GM23338 (cell line): Measurements from ENCODE around the gene ZNF804A. TPM values are rescaled to one million over a fixed set of nuclear protein-coding genes. Genes with fewer than 3 reads are reported as not detected.
A peak's percentile ranks its signal among the peaks of the same experiment; 100 is the strongest.

ENCODE experiments used
- ATAC-seq: fragments of 200-7000 bp; cut with Tn5 transposase; 3 replicates; pipeline ENCODE4 v1.9.1; 2020
- DNase-seq: peaks from one replicate; pipeline ENCODE4 v3.0.0-alpha.2; 2015; ENCODE audit warnings: low spot score
- H2AFZ ChIP-seq: fragments of 200-600 bp; sonication (generic); 2 replicates; pipeline ENCODE4 v1.8.0; 2016; ENCODE audit warnings: antibody characterized with exemption, mild to moderate bottlenecking, moderate library complexity
- H3F3A ChIP-seq: fragments of 200-600 bp; sonication (generic); replicated peaks from 2 replicates; pipeline ENCODE4 v1.8.0; 2017; ENCODE audit warnings: antibody characterized with exemption, mixed run types, low read depth
- H3K27ac ChIP-seq: fragments of 200-600 bp; sonication (generic); 2 replicates; pipeline ENCODE4 v1.6.1; 2016; ENCODE audit warnings: low read depth
- H3K27me3 ChIP-seq: fragments of 200-600 bp; sonication (generic); 2 replicates; pipeline ENCODE4 v1.8.0; 2016; ENCODE audit warnings: mild to moderate bottlenecking, mixed run types, moderate library complexity; ENCODE audit not compliant: insufficient read depth
- H3K36me3 ChIP-seq: fragments of 200-600 bp; sonication (generic); 2 replicates; pipeline ENCODE4 v1.8.0; 2016; ENCODE audit warnings: mild to moderate bottlenecking; ENCODE audit not compliant: insufficient read depth
- H3K4me1 ChIP-seq: fragments of 200-600 bp; sonication (generic); 2 replicates; pipeline ENCODE4 v1.8.0; 2016; ENCODE audit warnings: mild to moderate bottlenecking, moderate library complexity; ENCODE audit not compliant: insufficient read depth
- H3K4me2 ChIP-seq: fragments of 200-600 bp; sonication (generic); 2 replicates; pipeline ENCODE4 v1.7.1; 2017; ENCODE audit warnings: mixed run types
- H3K4me3 ChIP-seq: fragments of 200-600 bp; sonication (generic); 2 replicates; pipeline ENCODE4 v1.6.1; 2016; ENCODE audit warnings: mixed run types
- H3K79me2 ChIP-seq: fragments of 200-600 bp; sonication (generic); replicated peaks from 2 replicates; pipeline ENCODE4 v1.8.0; 2017; ENCODE audit warnings: mild to moderate bottlenecking; ENCODE audit not compliant: insufficient read depth
- H3K9me2 ChIP-seq: fragments of 200-600 bp; sonication (generic); 2 replicates; pipeline ENCODE4 v1.8.0; 2017; ENCODE audit not compliant: insufficient read depth
- H4K20me1 ChIP-seq: fragments of 200-600 bp; sonication (generic); replicated peaks from 2 replicates; pipeline ENCODE4 v1.8.0; 2017; ENCODE audit warnings: mild to moderate bottlenecking; ENCODE audit not compliant: insufficient read depth
- H3K27ac Mint-ChIP-seq: 2 replicates; pipeline ENCODE4 v1.8.0; 2020; ENCODE audit warnings: inconsistent platforms, mild to moderate bottlenecking, moderate library complexity, mixed read lengths
- H3K27me3 Mint-ChIP-seq: 3 replicates; pipeline ENCODE4 v1.8.0; 2022; ENCODE audit warnings: low read depth, mild to moderate bottlenecking, moderate library complexity, mixed read lengths, inconsistent platforms; ENCODE audit not compliant: insufficient read depth, poor library complexity
- H3K36me3 Mint-ChIP-seq: 3 replicates; pipeline ENCODE4 v1.8.0; 2021; ENCODE audit warnings: low read depth, mild to moderate bottlenecking, inconsistent platforms, moderate library complexity, mixed read lengths
- H3K4me1 Mint-ChIP-seq: 3 replicates; pipeline ENCODE4 v1.8.0; 2020; ENCODE audit warnings: mild to moderate bottlenecking, inconsistent platforms, mixed read lengths
- H3K4me3 Mint-ChIP-seq: 3 replicates; pipeline ENCODE4 v1.8.0; 2021; ENCODE audit warnings: moderate library complexity, mild to moderate bottlenecking, inconsistent platforms, mixed read lengths
- H3K9me3 Mint-ChIP-seq: 3 replicates; pipeline ENCODE4 v1.8.0; 2020; ENCODE audit warnings: moderate library complexity, mild to moderate bottlenecking, inconsistent platforms, mixed read lengths
- EZH2 ChIP-seq: fragments of 200-600 bp; sonication (generic); IDR thresholded peaks from one replicate; pipeline ENCODE4 v1.8.0; 2017; ENCODE audit warnings: antibody characterized with exemption, mild to moderate bottlenecking, low read depth; ENCODE audit not compliant: unreplicated experiment
- JUNB ChIP-seq: IDR thresholded peaks from one replicate; pipeline ENCODE4 v1.6.1; 2016; ENCODE audit warnings: antibody characterized with exemption; ENCODE audit not compliant: unreplicated experiment
- ZNF114 ChIP-seq: fragments of 250-450 bp; sonication (Bioruptor Pico); IDR thresholded peaks from 2 replicates; pipeline ENCODE4 v1.5.0; 2020; ENCODE audit warnings: mild to moderate bottlenecking, moderate library complexity
- ZNF331 ChIP-seq: fragments of 250-450 bp; sonication (Bioruptor Pico); IDR thresholded peaks from 2 replicates; pipeline ENCODE4 v1.5.0; 2020; ENCODE audit warnings: low read depth, mild to moderate bottlenecking, moderate library complexity
- polyA plus RNA-seq: library from polyadenylated mRNA; unstranded; fragments of >200 nt; fragmentation: Nextera tagmentation; extraction: Ambion mirVana; gene quantifications from 2 replicates; pipeline ENCODE4 v1.2.1, GENCODE V29; 2016
- total RNA-seq: library from RNA; depleted of rRNA; stranded (reverse); fragments of >200 nt; shearing (Covaris generic); gene quantifications from 2 replicates; pipeline ENCODE4 v1.2.3, GENCODE V29; 2014
- TF ChIP-seq, protein P1 (sequence below), 2 experiments: fragments of 200-600 bp in 1 of 2; sonication (generic) in 1 of 2; conservative IDR thresholded peaks; 2 replicates each; pipeline versions ENCODE4 v1.5.1 to v1.6.1; 2016 to 2017; ENCODE audit warnings: antibody characterized with exemption in 2 of 2, low read depth in 2 of 2, mild to moderate bottlenecking in 2 of 2, moderate library complexity in 1 of 2
- TF ChIP-seq, protein P2 (sequence below): fragments of 250-450 bp; sonication (Bioruptor Pico); IDR thresholded peaks from 2 replicates; pipeline ENCODE4 v1.5.0; 2020; ENCODE audit warnings: mild to moderate bottlenecking, moderate library complexity
- TF ChIP-seq, protein P3 (sequence below): IDR thresholded peaks from 2 replicates; pipeline ENCODE4 v1.6.1; 2016; ENCODE audit warnings: antibody characterized with exemption

The ZNF804A gene
- total and polyA plus RNA-seq, 2 experiments from 2014 or later: not detected

DNA sequence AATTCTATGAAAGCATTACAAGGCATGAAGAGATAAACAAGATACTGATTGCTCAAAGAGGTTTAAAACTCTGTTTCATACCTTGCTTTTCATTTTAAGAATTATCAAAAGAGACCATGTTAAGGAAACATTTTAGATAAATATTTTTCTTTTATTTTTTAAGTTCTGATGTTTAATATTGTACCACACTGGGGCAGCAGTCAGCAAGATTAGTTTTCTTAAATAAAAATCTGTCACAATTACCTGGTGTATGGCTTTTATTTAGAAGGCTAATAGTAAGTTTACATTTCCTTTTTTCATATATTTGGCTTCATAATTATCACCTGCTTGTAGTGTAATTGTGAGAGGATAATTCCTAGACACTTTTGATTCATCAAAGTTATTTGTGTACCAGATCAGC, 46.4 kb downstream of the ZNF804A start:
- H3K4me1 ChIP-seq: no peaks in the 10 kb centered on the region
- no peak for ATAC-seq
- no peaks in the 10 kb centered on the region for H3K36me3 Mint-ChIP-seq
- H3K27me3 Mint-ChIP-seq: no peaks in the 10 kb centered on the region
- H3K4me3 ChIP-seq: no peak overlapping the region
- no peak overlapping the region for H3K27ac Mint-ChIP-seq
- H3K9me2 ChIP-seq: peaks cover 5% of the 10 kb centered on the region; the same call in 1 of the 2 replicates
- no peaks in the 10 kb centered on the region for H4K20me1 ChIP-seq
- H3K27me3 ChIP-seq: no peaks in the 10 kb centered on the region
- DNase-seq: peak; percentile 11
- no peaks in the 10 kb centered on the region for H3K79me2 ChIP-seq
- no peak overlapping the region for H3K4me3 Mint-ChIP-seq
- H3K4me2 ChIP-seq: no peak overlapping the region
- H3K36me3 ChIP-seq: no peaks in the 10 kb centered on the region
- H3K27ac ChIP-seq: no peak overlapping the region
- H3K4me1 Mint-ChIP-seq: peaks cover 2% of the 10 kb centered on the region; the same call in 2 of the 3 replicates
- H3K9me3 Mint-ChIP-seq: peaks cover 3% of the 10 kb centered on the region; the same call in 1 of the 3 replicates
- no peaks in the 10 kb centered on the region for H3F3A ChIP-seq
- no peak overlapping the region for H2AFZ ChIP-seq
- no peak for TF ChIP-seq JUNB
- TF ChIP-seq, protein P1, sequence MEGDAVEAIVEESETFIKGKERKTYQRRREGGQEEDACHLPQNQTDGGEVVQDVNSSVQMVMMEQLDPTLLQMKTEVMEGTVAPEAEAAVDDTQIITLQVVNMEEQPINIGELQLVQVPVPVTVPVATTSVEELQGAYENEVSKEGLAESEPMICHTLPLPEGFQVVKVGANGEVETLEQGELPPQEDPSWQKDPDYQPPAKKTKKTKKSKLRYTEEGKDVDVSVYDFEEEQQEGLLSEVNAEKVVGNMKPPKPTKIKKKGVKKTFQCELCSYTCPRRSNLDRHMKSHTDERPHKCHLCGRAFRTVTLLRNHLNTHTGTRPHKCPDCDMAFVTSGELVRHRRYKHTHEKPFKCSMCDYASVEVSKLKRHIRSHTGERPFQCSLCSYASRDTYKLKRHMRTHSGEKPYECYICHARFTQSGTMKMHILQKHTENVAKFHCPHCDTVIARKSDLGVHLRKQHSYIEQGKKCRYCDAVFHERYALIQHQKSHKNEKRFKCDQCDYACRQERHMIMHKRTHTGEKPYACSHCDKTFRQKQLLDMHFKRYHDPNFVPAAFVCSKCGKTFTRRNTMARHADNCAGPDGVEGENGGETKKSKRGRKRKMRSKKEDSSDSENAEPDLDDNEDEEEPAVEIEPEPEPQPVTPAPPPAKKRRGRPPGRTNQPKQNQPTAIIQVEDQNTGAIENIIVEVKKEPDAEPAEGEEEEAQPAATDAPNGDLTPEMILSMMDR (conservative IDR thresholded peaks at IDR 0.05; ENCODE audit: low read depth in 2 of 2): peak in 1 of 2 experiments; percentile 28; a peak in 1 of 4 replicates

DNA sequence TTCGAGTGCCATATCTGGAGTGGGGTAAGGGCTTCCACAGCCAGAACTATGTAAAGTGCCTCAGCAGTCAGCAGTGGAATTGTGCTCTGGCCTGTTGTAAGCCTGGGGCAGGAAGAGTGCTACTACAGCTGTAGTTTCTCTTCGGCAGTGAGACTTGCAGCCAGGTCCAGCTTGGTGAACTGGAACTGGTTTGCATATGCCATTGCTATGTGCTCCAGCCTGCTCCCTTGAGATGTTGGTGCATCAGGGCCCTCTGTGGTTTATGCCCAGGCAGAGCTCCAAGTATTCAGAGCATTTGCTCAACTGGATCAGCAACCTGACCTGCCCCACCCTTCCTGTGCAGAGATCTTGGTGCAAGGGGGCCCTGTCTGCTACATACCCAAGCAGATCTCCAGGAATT, 47.8 kb downstream of the ZNF804A start:
- Histone ChIP-seq H3K4me2 (no peak overlapping the region), H3K36me3 (no peaks in the 10 kb centered on the region), H4K20me1 (no peaks in the 10 kb centered on the region), H3K4me1 (no peaks in the 10 kb centered on the region), H3K4me3 (no peak overlapping the region), H3K9me2 (peaks cover 5% of the 10 kb centered on the region; the same call in 1 of the 2 replicates), H3K79me2 (no peaks in the 10 kb centered on the region), H3K27ac (no peak overlapping the region), H2AFZ (peak overlapping the region; percentile 66; the same call in 1 of the 2 replicates), H3K27me3 (no peaks in the 10 kb centered on the region), H3F3A (no peaks in the 10 kb centered on the region)
- H3K9me3 Mint-ChIP-seq: peaks cover 3% of the 10 kb centered on the region; the same call in 1 of the 3 replicates
- H3K27me3 Mint-ChIP-seq: no peaks in the 10 kb centered on the region
- H3K36me3 Mint-ChIP-seq: no peaks in the 10 kb centered on the region
- H3K4me1 Mint-ChIP-seq: peaks cover 2% of the 10 kb centered on the region; the same call in 2 of the 3 replicates
- no peak overlapping the region for H3K27ac Mint-ChIP-seq
- no peak overlapping the region for H3K4me3 Mint-ChIP-seq
- DNase-seq: no peak
- ATAC-seq: no peak
- TF ChIP-seq, protein P2, sequence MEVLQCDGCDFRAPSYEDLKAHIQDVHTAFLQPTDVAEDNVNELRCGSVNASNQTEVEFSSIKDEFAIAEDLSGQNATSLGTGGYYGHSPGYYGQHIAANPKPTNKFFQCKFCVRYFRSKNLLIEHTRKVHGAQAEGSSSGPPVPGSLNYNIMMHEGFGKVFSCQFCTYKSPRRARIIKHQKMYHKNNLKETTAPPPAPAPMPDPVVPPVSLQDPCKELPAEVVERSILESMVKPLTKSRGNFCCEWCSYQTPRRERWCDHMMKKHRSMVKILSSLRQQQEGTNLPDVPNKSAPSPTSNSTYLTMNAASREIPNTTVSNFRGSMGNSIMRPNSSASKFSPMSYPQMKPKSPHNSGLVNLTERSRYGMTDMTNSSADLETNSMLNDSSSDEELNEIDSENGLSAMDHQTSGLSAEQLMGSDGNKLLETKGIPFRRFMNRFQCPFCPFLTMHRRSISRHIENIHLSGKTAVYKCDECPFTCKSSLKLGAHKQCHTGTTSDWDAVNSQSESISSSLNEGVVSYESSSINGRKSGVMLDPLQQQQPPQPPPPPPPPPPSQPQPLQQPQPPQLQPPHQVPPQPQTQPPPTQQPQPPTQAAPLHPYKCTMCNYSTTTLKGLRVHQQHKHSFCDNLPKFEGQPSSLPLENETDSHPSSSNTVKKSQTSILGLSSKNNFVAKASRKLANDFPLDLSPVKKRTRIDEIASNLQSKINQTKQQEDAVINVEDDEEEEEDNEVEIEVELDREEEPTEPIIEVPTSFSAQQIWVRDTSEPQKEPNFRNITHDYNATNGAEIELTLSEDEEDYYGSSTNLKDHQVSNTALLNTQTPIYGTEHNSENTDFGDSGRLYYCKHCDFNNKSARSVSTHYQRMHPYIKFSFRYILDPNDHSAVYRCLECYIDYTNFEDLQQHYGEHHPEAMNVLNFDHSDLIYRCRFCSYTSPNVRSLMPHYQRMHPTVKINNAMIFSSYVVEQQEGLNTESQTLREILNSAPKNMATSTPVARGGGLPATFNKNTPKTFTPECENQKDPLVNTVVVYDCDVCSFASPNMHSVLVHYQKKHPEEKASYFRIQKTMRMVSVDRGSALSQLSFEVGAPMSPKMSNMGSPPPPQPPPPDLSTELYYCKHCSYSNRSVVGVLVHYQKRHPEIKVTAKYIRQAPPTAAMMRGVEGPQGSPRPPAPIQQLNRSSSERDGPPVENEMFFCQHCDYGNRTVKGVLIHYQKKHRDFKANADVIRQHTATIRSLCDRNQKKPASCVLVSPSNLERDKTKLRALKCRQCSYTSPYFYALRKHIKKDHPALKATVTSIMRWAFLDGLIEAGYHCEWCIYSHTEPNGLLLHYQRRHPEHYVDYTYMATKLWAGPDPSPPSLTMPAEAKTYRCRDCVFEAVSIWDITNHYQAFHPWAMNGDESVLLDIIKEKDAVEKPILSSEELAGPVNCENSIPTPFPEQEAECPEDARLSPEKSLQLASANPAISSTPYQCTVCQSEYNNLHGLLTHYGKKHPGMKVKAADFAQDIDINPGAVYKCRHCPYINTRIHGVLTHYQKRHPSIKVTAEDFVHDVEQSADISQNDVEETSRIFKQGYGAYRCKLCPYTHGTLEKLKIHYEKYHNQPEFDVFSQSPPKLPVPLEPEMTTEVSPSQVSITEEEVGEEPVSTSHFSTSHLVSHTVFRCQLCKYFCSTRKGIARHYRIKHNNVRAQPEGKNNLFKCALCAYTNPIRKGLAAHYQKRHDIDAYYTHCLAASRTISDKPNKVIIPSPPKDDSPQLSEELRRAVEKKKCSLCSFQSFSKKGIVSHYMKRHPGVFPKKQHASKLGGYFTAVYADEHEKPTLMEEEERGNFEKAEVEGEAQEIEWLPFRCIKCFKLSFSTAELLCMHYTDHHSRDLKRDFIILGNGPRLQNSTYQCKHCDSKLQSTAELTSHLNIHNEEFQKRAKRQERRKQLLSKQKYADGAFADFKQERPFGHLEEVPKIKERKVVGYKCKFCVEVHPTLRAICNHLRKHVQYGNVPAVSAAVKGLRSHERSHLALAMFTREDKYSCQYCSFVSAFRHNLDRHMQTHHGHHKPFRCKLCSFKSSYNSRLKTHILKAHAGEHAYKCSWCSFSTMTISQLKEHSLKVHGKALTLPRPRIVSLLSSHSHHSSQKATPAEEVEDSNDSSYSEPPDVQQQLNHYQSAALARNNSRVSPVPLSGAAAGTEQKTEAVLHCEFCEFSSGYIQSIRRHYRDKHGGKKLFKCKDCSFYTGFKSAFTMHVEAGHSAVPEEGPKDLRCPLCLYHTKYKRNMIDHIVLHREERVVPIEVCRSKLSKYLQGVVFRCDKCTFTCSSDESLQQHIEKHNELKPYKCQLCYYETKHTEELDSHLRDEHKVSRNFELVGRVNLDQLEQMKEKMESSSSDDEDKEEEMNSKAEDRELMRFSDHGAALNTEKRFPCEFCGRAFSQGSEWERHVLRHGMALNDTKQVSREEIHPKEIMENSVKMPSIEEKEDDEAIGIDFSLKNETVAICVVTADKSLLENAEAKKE: no peak
- TF ChIP-seq EZH2 (no peak), JUNB (no peak), ZNF331 (CRISPR knock-in tag) (no peak), ZNF114 (CRISPR knock-in tag) (no peak)
- TF ChIP-seq, protein P3, sequence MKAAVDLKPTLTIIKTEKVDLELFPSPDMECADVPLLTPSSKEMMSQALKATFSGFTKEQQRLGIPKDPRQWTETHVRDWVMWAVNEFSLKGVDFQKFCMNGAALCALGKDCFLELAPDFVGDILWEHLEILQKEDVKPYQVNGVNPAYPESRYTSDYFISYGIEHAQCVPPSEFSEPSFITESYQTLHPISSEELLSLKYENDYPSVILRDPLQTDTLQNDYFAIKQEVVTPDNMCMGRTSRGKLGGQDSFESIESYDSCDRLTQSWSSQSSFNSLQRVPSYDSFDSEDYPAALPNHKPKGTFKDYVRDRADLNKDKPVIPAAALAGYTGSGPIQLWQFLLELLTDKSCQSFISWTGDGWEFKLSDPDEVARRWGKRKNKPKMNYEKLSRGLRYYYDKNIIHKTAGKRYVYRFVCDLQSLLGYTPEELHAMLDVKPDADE: no peak
- TF ChIP-seq, protein P1 (conservative IDR thresholded peaks at IDR 0.05; ENCODE audit: low read depth in 2 of 2): no peak
